HG02798 (cell line): Measurements from ENCODE around the gene TBC1D5.

ENCODE experiments used
- ATAC-seq: cut with Tn5 transposase; IDR thresholded peaks from one replicate; pipeline ENCODE4 v1.9.1; 2021; ENCODE audit warnings: mild to moderate bottlenecking; ENCODE audit not compliant: unreplicated experiment, poor library complexity

The TBC1D5 gene

DNA sequence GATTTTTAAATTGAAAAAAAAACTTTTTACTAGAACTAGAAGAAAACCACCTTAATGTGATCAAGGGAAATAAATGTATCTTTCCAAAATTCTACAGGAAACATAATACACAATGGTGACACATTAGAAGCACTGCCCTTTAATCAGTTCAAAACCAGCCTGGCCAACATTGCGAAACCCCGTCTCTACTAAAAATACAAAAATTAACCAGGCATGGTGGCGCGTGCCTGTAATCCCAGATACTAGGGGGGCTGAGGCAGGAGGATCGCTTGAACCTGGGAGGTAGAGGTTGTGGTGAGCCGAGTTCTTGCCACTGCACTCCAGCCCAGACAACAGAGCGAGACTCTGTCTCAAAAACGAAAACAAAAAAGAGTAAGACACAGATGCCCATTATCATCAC lies 134.5 kb downstream of the TBC1D5 start:
- ATAC-seq, result no peak

- ATAC-seq, result no peak
Observed at GRCh38 chr3:17605934-17606333, 136.5 kb downstream of the TBC1D5 start.

- ATAC-seq, result no peak
Observed at GRCh38 chr3:17605032-17605431, 137.4 kb downstream of the TBC1D5 start.

- no peak for ATAC-seq
Observed at GRCh38 chr3:17602126-17602525, 140.3 kb downstream of the TBC1D5 start.

- no peak for ATAC-seq
Observed at GRCh38 chr3:17592956-17593355, 149.5 kb downstream of the TBC1D5 start.

- ATAC-seq, result no peak
Observed at GRCh38 chr3:17590465-17590864, 152.0 kb downstream of the TBC1D5 start.

DNA sequence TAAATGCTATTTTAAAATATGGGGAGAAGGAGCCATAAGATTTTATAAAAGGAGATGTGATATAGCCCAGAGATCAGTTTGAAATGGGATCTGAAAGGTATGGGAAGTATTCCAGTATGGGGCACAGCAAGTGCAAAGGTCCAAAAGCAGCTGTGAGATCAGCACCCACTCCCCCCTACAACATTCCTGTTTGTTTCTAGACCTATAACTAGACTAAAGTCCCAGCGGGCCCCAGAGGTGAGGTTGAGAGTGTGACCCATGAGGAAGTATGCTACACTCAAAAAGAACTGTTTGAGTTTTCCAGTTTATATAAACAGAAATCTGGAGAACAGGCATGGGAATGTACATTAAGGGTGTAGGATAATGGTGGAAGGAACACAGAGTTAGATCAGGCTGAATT lies 152.5 kb downstream of the TBC1D5 start:
- ATAC-seq, result no peak

GRCh38 chr3:17588422-17588821 lies 154.0 kb downstream of the TBC1D5 start:
- no peak for ATAC-seq

DNA sequence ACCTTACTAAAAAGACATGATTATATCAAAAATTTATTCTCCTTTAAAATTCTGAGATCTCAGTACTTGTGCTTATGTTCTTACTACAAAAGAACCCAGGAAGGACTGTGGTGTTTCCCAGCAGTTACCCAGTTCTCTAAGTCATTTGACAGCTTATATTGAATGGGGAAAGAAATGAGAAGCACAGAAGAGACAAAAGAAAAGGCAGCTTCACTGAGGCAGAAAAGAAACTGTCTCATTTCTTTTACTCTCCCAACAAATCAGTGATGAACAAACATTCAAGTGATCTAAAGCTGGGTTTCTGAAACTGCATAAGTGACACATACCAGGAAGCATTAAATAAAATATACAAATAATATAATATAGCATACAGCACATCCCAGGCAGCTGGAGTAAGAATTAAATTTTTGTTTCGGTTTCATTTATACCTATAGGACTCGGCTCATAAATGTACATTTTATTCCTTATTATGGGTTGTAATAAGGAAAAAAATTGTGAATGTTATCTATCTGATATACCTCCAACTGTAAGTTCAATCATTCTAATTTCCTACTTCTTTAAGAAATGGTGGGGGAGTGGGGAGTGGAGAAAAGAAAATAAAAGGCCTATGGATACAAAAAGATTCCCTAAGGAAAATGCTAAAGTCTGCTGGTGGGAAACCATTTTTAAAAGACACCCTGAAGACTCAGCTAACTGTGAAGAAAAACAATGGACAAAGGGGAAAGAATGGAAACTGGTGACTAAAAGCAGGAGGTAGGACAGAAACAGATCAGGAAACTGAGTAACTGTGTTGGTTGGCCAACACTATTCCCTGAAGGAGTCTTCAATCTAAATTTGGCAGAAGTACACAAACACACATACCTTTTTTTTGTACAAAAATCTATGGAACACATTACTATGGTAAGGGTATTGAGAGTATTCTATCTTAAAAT lies 156.8 kb downstream of the TBC1D5 start:
- no peak for ATAC-seq

- no peak for ATAC-seq
Observed at GRCh38 chr3:17584066-17584465, 158.4 kb downstream of the TBC1D5 start.

- no peak for ATAC-seq
Observed at GRCh38 chr3:17583530-17583929, 158.9 kb downstream of the TBC1D5 start.

DNA sequence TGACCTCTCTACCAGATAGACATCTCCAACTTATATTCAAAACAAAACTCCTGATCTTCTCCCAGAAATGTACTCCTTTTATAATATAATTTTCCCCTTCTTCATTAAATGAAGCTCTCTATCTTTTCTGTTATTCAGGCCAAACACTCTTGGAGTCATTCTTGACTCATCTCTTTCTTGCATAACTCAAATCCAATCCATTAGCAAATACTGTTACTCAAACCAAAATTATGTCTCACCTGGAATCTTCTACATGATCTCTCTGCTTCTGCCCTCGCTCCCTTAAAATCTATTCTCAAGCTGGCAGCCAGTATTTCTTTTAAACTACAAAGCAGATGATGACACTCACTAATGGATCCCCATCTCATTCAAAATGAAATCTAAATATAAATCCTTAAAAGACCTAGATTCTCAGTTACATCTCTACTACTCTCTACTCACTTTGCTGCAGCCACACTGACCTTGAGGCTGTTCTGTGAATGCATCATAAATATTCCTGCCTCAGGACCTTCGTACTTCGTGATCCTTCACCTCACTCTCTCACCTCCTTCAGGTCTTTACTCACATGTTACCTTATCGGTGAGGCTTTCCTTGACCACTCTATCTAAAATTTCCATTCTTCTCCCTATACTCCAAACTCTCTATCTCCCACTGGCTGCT lies 160.9 kb downstream of the TBC1D5 start:
- ATAC-seq, result no peak

DNA sequence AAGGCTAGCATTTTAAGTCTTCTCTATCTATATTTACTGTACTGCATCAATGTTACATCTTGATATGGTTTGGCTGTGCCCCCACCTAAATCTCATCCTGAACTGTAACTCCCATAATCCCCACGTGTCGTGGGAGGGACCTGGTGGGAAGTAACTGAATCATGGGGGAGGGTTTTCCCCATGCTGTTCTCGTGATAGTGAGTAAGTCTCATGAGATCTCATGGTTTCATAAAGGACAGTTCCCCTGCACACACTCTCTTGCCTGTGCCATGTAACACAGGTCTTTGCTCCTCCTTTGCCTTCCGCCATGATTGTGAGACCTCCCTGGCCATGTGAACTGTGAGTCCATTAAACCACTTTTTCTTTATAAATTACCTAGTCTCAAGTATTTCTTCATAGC lies 161.5 kb downstream of the TBC1D5 start:
- ATAC-seq, result no peak

DNA sequence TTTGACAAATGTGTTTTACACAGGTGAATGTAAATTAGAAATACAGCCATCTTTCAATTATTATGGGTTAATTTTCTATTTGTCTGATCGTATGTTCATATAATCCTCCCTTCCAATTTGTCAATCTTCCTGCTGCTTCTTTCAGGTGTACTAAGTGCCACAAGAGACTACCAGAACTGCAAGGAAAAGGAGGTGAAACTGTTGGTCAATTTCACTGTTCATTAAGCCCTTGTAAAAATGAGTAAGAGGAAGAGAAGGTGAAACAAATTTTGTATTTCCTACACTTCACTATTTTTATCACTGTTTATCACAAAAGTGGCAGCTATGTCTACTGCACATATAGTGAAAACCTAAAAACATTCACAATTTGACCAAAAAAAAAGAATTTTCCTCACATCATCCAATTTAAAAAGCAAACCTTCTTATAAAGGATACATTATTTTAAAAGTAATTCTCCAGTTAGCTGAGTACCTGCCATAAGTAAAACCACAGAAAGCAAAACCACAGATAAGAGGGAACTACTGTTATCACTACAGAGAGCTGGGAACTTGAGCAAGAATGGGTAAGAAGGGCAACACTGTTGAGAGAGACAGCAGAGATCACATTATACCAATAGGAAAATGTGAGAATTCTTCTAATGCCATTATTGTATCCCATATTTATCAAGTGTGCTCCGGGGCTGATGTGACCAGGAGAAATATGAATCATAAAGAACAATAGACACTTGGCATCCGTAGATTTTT lies 163.0 kb downstream of the TBC1D5 start:
- ATAC-seq, result peak; percentile 97

- ATAC-seq, result no peak
Observed at GRCh38 chr3:17577796-17578520, 164.5 kb downstream of the TBC1D5 start.

DNA sequence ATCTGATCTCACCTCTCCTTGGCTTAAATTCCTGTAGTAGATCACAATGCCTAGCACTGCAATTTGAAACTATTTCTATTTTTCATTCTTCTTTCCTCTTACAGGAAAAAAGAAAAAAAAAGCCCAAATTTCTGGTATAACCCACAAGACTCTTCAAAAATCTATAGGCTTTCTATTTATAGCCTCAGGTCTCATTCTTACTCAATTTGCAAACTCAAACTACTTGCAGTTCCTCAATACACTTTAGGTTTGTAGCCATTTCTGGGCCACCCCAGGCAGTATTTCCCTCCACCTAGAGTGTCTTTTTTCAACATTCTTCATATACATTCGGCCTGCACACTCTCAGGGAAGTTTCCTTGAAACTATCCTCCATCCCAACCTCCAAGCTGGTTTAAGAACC lies 169.0 kb downstream of the TBC1D5 start:
- peak; percentile 92 for ATAC-seq

GRCh38 chr3:17571686-17572085 lies 170.7 kb downstream of the TBC1D5 start:
- no peak for ATAC-seq

DNA sequence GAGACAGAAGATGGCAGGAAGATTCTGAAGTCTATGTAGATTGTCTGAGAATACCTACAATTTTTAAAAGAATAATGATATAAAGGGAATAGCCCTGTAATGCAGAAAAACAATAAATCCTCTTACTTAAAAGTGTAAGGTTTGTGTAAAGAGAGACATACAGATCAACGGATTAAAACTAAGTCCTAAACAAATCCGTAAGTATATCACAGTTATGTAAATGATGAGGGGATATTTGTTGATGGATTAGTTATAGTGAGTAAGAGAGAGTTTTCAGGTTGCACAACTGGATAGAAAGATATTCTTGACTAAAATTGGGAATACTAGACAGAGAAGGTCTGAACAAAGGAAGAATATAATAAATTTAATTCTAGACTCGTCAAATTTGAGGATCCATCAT lies 179.6 kb downstream of the TBC1D5 start:
- ATAC-seq, result no peak

GRCh38 chr3:17558565-17558964 lies 183.9 kb downstream of the TBC1D5 start:
- ATAC-seq, result no peak

DNA sequence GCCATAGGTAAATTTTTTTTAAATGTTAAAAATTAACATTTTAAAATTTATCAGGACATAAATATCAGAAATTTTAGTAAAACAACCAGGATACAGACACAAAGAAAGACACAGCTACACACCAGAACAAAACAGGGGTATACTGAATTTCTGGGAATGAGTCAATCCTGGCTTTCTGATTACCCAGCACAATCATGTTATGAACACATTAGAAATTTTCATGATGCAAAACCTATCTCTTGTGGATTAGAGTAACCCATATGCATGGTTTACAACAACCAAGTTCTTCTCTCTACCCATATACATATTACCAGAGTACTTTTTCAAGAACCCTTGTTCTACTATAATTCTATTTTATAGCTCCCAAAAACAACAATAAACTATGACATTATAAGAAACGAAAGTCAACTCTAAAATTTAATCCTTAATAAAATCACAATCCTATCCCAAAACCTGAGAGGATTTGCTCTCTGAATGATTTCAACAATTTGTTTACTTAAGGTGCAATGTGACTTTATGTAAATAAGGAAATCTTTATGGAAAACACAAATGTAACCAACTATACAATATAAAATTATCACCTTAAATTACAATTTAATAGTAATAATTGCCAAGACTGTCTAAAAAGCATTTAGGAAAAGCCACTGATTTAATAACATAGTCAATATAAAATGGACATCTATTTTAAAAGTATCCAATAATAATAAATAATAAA lies 184.5 kb downstream of the TBC1D5 start:
- ATAC-seq, result no peak
